CD4-positive, alpha-beta T cell (primary cell): Measurements from ENCODE around the gene RGS12. TPM values are rescaled to one million over a fixed set of nuclear protein-coding genes. Genes with fewer than 3 reads are reported as not detected.

Experiments used
- ATAC-seq: fragments of 200-7000 bp; cut with Tn5 transposase; one replicate; pipeline ENCODE4 v1.10.0; 2022; ENCODE audit warnings: mild to moderate bottlenecking; ENCODE audit not compliant: poor library complexity
- CTCF ChIA-PET: fragments of 350-600 bp; sonication (Branson Sonifier 250); formaldehyde crosslinking; loops from one replicate; lab custom pipeline; 2021; ENCODE audit warnings: antibody characterized with exemption, inconsistent platforms; lab: Charles Lee
- POLR2A ChIA-PET: fragments of 350-600 bp; sonication (Branson Sonifier 250); formaldehyde crosslinking; loops from one replicate; lab custom pipeline; 2021; ENCODE audit warnings: antibody characterized with exemption, inconsistent platforms; lab: Charles Lee
- DNase-seq, 14 experiments: peaks; one replicate each; pipeline ENCODE4 v3.0.0-alpha.2; 2013 to 2020; ENCODE audit warnings: mixed read lengths in 2 of 14
- H3K27ac ChIP-seq, 2 donors: one replicate each; pipeline versions ENCODE4 v1.5.1 to v1.7.0; 2013; ENCODE audit warnings: low read length in 2 of 2, low read depth in 1 of 2, mild to moderate bottlenecking in 1 of 2
- H3K27me3 ChIP-seq, 2 experiments: 1 replicate in 1 of 2; 2 replicates in 1 of 2; pipeline versions ENCODE4 v1.6.1 to v1.7.0; 2013; ENCODE audit warnings: low read length in 2 of 2, control low read depth in 1 of 2, mild to moderate bottlenecking in 1 of 2, moderate library complexity in 1 of 2; ENCODE audit not compliant: insufficient read depth in 2 of 2, control insufficient read depth in 1 of 2
- H3K36me3 ChIP-seq: one replicate; pipeline ENCODE4 v1.6.1; 2013; ENCODE audit warnings: low read length, control low read depth; ENCODE audit not compliant: insufficient read depth
- H3K4me1 ChIP-seq: one replicate; pipeline ENCODE4 v1.6.1; 2013; ENCODE audit warnings: low read length, control low read depth; ENCODE audit not compliant: insufficient read depth
- H3K4me3 ChIP-seq: one replicate; pipeline ENCODE4 v1.5.1; 2013; ENCODE audit warnings: mild to moderate bottlenecking, low read length, moderate library complexity
- H3K9me3 ChIP-seq, 2 experiments: 1 replicate in 1 of 2; 2 replicates in 1 of 2; pipeline versions ENCODE4 v1.6.1 to v1.7.0; 2013; ENCODE audit warnings: low read length in 2 of 2, mild to moderate bottlenecking in 2 of 2, control low read depth in 1 of 2, moderate library complexity in 1 of 2; ENCODE audit not compliant: control insufficient read depth in 1 of 2, insufficient read depth in 1 of 2
- H3K27ac Mint-ChIP-seq: one replicate; pipeline ENCODE4 v1.8.0; 2020; ENCODE audit warnings: mixed read lengths
- H3K27me3 Mint-ChIP-seq: one replicate; pipeline ENCODE4 v1.8.0; 2021; ENCODE audit warnings: mixed read lengths
- H3K36me3 Mint-ChIP-seq: one replicate; pipeline ENCODE4 v1.8.0; 2021; ENCODE audit warnings: low read depth, mixed read lengths
- H3K4me1 Mint-ChIP-seq: one replicate; pipeline ENCODE4 v1.8.0; 2021; ENCODE audit warnings: low read depth, mixed read lengths
- H3K4me3 Mint-ChIP-seq: one replicate; pipeline ENCODE4 v1.8.0; 2020; ENCODE audit warnings: mild to moderate bottlenecking, mixed read lengths
- H3K9me3 Mint-ChIP-seq: one replicate; pipeline ENCODE4 v1.8.0; 2020; ENCODE audit warnings: mixed read lengths
- intact Hi-C, 2 experiments: fragments of 100-400 bp; cut with DNase I in 1 of 2; cut with micrococcal nuclease in 1 of 2; formaldehyde crosslinking; loops; one replicate each; pipeline versions ENCODE4 v1.15.1 to v1.9.0; 2023 to 2025; cut with DNase I, micrococcal nuclease
- total RNA-seq, 174 experiments: library from RNA in 2 of 174; stranded (reverse) in 2 of 174; gene quantifications; one replicate each; pipeline ENCODE4 v1.2.3 and lab custom pipeline; 2021 to 2026
- TF ChIP-seq, protein P1 (sequence below): fragments of 200-600 bp; IDR thresholded peaks from one replicate; pipeline ENCODE4 v1.8.0; 2022; ENCODE audit warnings: antibody characterized with exemption, mild to moderate bottlenecking

RGS12 gene
- total RNA-seq, 2 experiments from 2014 or later = 14.1 to 16.9 TPM

DNA sequence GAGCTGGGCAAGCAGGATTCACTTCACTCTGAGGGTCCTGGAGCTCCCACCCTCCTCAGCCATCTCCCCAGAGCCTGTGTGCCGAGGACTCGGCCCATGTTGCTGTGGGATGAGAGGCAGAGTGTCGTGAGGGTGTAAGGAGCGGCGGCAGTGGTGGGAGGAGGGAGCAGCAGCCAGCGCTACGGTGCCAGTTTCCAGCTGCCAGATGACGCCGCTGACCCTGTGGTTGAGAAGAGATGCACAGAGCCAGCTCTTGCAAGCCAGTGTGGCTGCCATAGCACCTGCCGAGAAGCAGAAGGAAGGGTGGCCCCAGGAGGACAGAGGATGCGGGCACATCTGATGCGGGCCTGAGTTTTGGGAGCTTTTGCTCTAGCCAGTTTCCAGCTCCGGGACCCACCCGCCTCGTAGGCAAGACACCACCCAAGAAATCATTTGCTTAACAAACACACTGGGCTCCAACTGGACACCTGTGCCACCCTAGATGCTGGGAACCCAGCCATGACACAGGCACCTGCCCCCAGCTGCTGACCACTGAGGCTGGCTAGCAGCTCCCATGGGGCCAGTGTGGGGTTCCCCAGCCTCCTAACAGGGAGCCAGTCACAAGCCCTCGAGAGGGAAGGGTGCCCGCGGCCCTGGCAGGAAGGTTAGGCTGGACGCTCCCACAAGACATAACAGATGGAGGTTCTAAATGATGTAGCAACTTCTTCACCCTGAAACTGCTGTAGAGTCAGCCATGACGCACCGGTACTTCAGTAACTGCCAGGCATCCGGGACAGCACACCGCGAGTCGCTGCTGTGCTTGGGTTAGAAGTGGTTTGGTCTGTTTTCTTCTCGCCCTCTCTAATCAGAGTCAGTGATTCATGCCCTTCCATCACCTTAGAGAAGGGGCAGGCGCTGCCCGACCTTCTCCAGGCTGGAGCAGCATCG, 35.0 kb upstream of the RGS12 start:
- H3K36me3 Mint-ChIP-seq = peaks cover 7% of the 10 kb centered on the region
- H3K4me3 Mint-ChIP-seq = no peak overlapping the region
- TF ChIP-seq, protein P1, sequence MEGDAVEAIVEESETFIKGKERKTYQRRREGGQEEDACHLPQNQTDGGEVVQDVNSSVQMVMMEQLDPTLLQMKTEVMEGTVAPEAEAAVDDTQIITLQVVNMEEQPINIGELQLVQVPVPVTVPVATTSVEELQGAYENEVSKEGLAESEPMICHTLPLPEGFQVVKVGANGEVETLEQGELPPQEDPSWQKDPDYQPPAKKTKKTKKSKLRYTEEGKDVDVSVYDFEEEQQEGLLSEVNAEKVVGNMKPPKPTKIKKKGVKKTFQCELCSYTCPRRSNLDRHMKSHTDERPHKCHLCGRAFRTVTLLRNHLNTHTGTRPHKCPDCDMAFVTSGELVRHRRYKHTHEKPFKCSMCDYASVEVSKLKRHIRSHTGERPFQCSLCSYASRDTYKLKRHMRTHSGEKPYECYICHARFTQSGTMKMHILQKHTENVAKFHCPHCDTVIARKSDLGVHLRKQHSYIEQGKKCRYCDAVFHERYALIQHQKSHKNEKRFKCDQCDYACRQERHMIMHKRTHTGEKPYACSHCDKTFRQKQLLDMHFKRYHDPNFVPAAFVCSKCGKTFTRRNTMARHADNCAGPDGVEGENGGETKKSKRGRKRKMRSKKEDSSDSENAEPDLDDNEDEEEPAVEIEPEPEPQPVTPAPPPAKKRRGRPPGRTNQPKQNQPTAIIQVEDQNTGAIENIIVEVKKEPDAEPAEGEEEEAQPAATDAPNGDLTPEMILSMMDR = no peak
- Histone ChIP-seq H3K4me3 (no peak overlapping the region), H3K36me3 (no peaks in the 10 kb centered on the region), H3K4me1 (no peaks in the 10 kb centered on the region), H3K27me3 (no peaks in the 10 kb centered on the region), H3K9me3 (no peaks in the 10 kb centered on the region), H3K27ac (no peak overlapping the region)
- intact Hi-C loops = no loop called here
- DNase-seq (peak in 1 of 14 experiments; percentile 28), ATAC-seq (no peak)
- POLR2A ChIA-PET = no interaction called here
- no peaks in the 10 kb centered on the region for H3K9me3 Mint-ChIP-seq
- H3K27me3 Mint-ChIP-seq = no peaks in the 10 kb centered on the region
- H3K27ac Mint-ChIP-seq = no peak overlapping the region
- CTCF ChIA-PET = no interaction called here
- H3K4me1 Mint-ChIP-seq = no peaks in the 10 kb centered on the region

DNA sequence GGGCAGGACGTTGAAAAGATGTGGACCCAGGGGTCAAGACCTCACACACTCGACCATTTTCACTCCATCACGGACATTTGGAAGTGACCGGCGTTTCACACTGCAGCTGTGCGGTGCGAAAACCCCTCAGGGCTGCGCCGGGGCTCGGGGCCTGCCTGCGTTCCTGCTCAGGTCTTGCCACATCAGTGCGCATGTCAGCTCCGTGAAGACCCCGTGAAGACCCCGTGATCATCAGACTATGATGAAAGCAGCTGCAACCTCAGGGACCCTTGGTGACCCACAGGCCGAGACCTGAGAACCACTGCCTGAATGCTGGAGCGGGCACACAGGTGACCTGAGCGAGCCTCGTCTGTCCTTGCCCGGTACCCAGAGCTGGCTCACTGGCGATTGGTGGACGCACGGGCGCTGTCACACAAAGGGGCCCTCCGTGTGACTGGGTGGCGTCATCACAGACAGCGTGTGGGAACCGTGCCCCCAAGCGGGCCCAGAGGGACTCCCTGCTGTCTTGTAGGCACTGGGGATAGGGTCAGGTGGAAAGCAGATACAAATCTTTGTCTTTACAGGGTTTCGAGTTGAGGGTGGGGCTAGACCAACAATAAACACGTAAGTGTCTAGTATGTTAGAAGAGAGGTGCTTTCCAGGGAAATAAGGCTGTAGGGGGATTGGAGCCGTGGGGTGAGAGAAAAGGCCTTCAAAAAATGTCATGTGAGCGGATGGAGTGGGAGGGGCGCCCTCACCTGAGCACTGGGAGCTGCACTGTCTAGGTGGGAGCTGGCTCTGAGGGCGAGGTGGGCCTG, 31.2 kb upstream of the RGS12 start:
- no peak for DNase-seq
- ChIA-PET POLR2A (no interaction called here), CTCF (no interaction called here)
- H3K4me1 Mint-ChIP-seq = no peaks in the 10 kb centered on the region
- Histone ChIP-seq H3K4me3 (no peak overlapping the region), H3K36me3 (no peaks in the 10 kb centered on the region), H3K4me1 (no peaks in the 10 kb centered on the region), H3K9me3 (no peaks in the 10 kb centered on the region), H3K27me3 (peaks cover 0 to 2% of the 10 kb centered on the region in 2 experiments), H3K27ac (no peak overlapping the region)
- H3K36me3 Mint-ChIP-seq = peaks cover 2% of the 10 kb centered on the region
- no peaks in the 10 kb centered on the region for H3K27me3 Mint-ChIP-seq
- no peak overlapping the region for H3K27ac Mint-ChIP-seq
- no peak for ATAC-seq
- TF ChIP-seq, protein P1 = no peak
- intact Hi-C loops = no loop called here
- H3K4me3 Mint-ChIP-seq = no peak overlapping the region
- H3K9me3 Mint-ChIP-seq = no peaks in the 10 kb centered on the region

- ATAC-seq = no peak
- Mint-ChIP-seq H3K9me3 (no peaks in the 10 kb centered on the region), H3K4me3 (no peak overlapping the region), H3K27ac (no peak overlapping the region), H3K4me1 (no peaks in the 10 kb centered on the region), H3K27me3 (no peaks in the 10 kb centered on the region), H3K36me3 (no peaks in the 10 kb centered on the region)
- no peak overlapping the region for H3K27ac ChIP-seq
- no peaks in the 10 kb centered on the region for H3K36me3 ChIP-seq
- peak in 1 of 14 experiments; percentile 0 for DNase-seq
- TF ChIP-seq, protein P1 = no peak
- H3K4me3 ChIP-seq = no peak overlapping the region
- ChIA-PET POLR2A (no interaction called here), CTCF (no interaction called here)
- H3K27me3 ChIP-seq = peaks cover 0 to 2% of the 10 kb centered on the region in 2 experiments
- intact Hi-C loops = no loop called here
- no peaks in the 10 kb centered on the region for H3K9me3 ChIP-seq
- no peaks in the 10 kb centered on the region for H3K4me1 ChIP-seq
Measured at GRCh38 chr4:3262208-3263052, 30.4 kb upstream of the RGS12 start.
